IPS-20b (cell line): ENCODE measurements around the gene SEMA4D.

Source experiments
- H3K27ac ChIP-seq: one replicate; pipeline ENCODE4 v1.5.1; 2013; ENCODE audit warnings: low read length
- H3K27me3 ChIP-seq: 2 replicates; pipeline ENCODE4 v1.6.1; 2013; ENCODE audit warnings: mild to moderate bottlenecking, low read length, inconsistent platforms; ENCODE audit not compliant: insufficient read depth
- H3K36me3 ChIP-seq: 2 replicates; pipeline ENCODE4 v1.6.1; 2013; ENCODE audit warnings: low read depth, mild to moderate bottlenecking, inconsistent platforms, low read length, moderate library complexity; ENCODE audit not compliant: insufficient read depth
- H3K4me1 ChIP-seq: 2 replicates; pipeline ENCODE4 v1.6.1; 2013; ENCODE audit warnings: mild to moderate bottlenecking, control low read depth, inconsistent platforms, low read length, moderate library complexity; ENCODE audit not compliant: insufficient read depth
- H3K4me3 ChIP-seq: 2 replicates; pipeline ENCODE4 v1.5.1; 2013; ENCODE audit warnings: mild to moderate bottlenecking, low read length, inconsistent platforms
- H3K9ac ChIP-seq: 2 replicates; pipeline ENCODE4 v1.6.1; 2013; ENCODE audit warnings: low read depth, mild to moderate bottlenecking, inconsistent platforms, low read length, moderate library complexity
- H3K9me3 ChIP-seq: 2 replicates; pipeline ENCODE4 v1.6.1; 2013; ENCODE audit warnings: mild to moderate bottlenecking, low read depth, low read length, inconsistent platforms; ENCODE audit not compliant: insufficient read depth

The SEMA4D gene

DNA sequence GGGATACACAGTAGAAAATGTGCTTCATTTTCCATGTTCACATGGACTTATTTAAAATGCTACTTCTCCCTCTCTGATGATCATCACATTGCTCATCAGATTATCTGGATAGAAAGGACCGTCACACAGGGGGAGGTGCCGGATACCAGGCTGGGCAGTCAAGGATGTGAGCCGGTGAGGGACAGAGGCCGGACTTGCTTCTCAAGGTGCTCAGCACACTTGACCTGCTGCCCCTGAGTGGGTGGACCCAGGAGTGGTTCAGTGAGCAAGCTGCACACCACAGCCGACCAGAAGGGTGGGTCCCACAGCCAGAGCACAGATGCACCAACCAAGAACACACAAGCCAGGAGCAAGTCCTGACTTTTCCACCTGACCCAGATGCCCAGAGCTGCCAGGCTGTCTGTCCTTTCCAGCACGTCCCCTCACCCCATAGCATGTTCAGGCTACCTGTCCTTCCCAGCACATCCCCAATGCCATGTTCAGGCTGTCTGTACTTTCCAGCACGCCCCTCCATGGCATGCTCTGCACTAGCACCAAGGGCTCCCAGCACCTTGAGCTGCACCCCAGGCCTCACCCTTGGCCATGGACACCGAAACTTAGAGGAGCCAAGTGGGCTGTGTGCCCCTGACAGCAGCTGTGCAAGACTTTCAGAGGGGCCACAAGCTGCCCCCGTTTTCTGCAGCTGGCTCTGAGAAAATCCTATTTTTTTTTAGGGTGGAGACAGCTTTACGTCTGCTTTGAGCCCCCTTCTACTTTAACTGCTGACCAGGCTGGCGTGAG, 101.8 kb downstream of the SEMA4D start:
- peaks cover 80% of the 10 kb centered on the region for H3K36me3 ChIP-seq
- no peaks in the 10 kb centered on the region for H3K9me3 ChIP-seq
- no peak overlapping the region for H3K27ac ChIP-seq
- H3K27me3 ChIP-seq, result no peaks in the 10 kb centered on the region
- no peaks in the 10 kb centered on the region for H3K4me1 ChIP-seq
- H3K4me3 ChIP-seq, result no peak overlapping the region
- H3K9ac ChIP-seq, result no peak overlapping the region

DNA sequence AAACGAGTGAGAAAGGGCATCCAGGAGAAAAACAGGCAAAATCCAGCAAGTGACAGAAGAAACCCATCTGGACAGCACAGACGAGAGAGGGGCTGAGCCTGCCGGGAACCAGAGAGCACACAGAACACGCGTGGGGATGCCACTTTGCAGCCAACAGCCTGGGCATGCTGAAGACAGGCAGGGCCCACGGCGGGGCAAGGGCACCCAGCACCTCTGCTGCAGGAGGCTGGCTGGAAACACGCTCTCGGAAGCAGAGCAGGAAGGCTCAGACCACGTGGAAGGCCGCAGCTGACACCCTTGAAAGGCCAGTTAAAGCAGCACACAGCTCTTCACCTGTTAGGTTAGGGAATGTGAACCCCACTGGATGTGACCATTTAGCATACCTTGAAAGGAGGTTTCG, 103.5 kb downstream of the SEMA4D start:
- Histone ChIP-seq H3K9me3 (no peaks in the 10 kb centered on the region), H3K27me3 (no peaks in the 10 kb centered on the region), H3K36me3 (peaks cover 95% of the 10 kb centered on the region), H3K4me1 (no peaks in the 10 kb centered on the region), H3K27ac (no peak overlapping the region), H3K4me3 (no peak overlapping the region), H3K9ac (no peak overlapping the region)

DNA sequence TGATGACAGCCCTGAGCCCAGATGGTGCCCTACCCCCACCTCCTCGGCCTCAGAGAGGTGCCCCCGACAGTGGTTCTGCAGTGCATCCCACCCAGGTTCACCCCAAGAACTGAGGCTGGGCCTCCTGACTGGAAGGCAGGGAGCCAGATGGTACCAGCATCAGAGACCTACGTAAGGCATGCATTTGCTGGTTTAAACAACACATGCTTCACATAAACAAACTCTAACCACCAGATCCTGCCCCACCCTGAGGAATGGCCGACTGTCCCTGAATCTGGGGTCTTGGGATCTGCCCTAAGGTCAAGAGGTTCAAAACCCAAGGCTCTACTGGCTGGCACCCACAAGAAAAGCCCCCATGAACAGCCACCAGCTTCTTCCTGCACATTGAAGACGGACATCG, 106.3 kb downstream of the SEMA4D start:
- Histone ChIP-seq H3K36me3 (peaks cover 95% of the 10 kb centered on the region), H3K27ac (no peak overlapping the region), H3K9me3 (no peaks in the 10 kb centered on the region), H3K27me3 (no peaks in the 10 kb centered on the region), H3K4me3 (no peak overlapping the region), H3K9ac (no peak overlapping the region), H3K4me1 (no peaks in the 10 kb centered on the region)

DNA sequence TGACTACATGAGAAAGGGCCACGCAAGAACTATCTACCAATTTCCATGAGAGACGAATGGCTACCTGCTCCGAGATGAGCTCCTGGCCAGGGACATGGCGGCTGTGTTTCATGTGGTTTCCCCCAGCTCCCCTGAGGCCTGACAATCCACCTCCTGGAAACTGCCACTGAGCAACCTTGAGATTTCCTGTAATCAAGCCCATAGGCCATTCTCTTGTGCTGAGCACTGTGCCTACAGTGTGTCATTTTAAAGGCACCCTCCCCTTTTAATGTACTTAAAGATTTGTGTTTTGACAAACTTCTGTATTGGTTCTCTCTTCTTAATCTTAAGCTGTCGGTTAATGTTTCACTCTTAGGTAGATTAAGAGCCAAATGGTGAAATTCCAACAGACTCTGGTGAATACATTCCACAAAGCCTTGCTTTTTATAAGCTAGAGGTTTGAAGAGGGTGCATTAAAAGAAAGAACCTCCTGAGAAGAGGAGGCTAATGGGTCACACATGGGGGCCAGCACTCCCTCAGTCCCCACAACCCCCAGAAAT, 107.3 kb downstream of the SEMA4D start:
- Histone ChIP-seq H3K27me3 (no peaks in the 10 kb centered on the region), H3K4me1 (no peaks in the 10 kb centered on the region), H3K4me3 (no peak overlapping the region), H3K36me3 (peaks cover 95% of the 10 kb centered on the region), H3K27ac (no peak overlapping the region), H3K9ac (no peak overlapping the region), H3K9me3 (no peaks in the 10 kb centered on the region)

DNA sequence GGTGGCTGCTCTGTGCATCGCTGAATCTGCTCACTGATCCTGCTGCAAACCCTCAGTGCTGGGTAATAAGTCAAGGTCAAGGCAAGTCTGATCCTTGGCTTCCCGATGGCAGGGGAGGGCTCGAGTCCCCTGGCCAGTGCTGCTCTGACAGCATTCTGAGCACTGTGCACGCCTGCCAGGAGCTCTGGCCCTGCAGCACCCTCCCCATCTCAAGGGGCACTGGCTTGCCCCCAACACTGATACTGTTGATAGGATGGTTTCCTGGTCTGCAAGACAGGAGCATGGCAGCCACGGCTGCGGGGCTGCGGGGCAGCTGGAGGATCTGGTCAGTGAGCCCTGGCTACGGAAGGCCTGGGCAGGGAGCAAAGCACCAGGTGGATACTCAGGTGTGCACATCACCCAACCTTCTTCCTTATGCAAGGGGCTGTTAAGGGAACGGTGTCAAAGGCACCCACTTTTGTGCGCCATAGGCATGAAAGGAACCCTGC, 107.8 kb downstream of the SEMA4D start:
- Histone ChIP-seq H3K9ac (no peak overlapping the region), H3K4me3 (no peak overlapping the region), H3K9me3 (no peaks in the 10 kb centered on the region), H3K27me3 (no peaks in the 10 kb centered on the region), H3K36me3 (peaks cover 96% of the 10 kb centered on the region), H3K27ac (no peak overlapping the region), H3K4me1 (no peaks in the 10 kb centered on the region)

DNA sequence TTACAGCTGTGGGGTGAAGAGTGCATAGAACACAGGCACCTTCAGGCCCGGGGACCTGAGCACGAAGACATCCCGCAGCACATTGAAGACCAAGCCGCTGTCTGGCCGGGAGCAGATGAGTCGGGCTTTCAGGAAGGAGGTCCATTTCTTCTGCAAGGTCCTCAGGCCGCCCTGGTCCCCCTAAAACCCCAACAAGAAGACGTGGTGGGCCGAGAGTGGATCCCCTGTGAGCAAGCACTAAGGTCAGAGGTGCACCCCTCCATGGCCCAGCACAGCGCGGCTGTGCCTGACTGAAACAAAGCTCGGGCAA, 109.1 kb downstream of the SEMA4D start:
- H3K27me3 ChIP-seq, result no peaks in the 10 kb centered on the region
- peaks cover 96% of the 10 kb centered on the region for H3K36me3 ChIP-seq
- H3K9me3 ChIP-seq, result no peaks in the 10 kb centered on the region
- H3K4me3 ChIP-seq, result no peak overlapping the region
- H3K4me1 ChIP-seq, result no peaks in the 10 kb centered on the region
- H3K27ac ChIP-seq, result no peak overlapping the region
- no peak overlapping the region for H3K9ac ChIP-seq

DNA sequence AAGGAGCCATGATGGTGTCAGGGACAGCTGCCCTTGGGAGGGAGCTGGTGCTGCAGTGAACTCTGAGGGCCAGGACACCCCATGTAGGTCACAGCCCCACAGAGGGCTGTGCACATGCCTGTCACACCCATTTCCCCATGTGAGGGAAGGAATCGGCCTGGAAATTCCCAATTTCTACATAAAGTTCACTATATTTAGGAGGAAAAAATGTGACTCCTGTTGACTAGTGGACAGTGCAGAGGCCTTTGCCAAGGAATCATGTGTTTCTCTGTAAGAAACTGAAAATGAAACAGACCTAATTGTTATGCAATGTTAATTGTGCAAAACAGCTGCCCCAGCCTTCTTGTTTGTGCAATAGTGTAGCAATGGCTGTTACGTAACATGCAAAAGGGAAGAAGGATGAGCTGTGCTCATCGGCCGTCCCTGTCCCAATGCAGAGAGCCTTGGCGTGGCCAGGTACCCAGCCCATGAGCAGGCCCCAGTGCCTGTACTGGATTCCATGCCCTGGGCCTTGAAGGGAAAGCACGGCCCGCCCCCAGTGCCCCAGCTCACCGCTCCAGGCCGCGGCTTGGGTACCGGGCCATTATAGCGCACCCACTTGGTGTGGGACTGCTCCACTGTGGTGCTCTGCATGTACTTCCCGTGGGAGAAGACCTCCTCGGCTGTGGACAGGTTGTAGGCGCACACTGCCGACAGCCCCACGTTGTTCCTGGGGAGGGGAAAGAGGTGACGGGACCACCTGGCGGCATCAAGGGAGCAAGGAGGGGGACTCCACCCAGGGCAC, 109.6 kb downstream of the SEMA4D start:
- no peaks in the 10 kb centered on the region for H3K4me1 ChIP-seq
- H3K9me3 ChIP-seq, result no peaks in the 10 kb centered on the region
- peaks cover 94% of the 10 kb centered on the region for H3K36me3 ChIP-seq
- H3K27ac ChIP-seq, result no peak overlapping the region
- no peak overlapping the region for H3K4me3 ChIP-seq
- no peaks in the 10 kb centered on the region for H3K27me3 ChIP-seq
- no peak overlapping the region for H3K9ac ChIP-seq

DNA sequence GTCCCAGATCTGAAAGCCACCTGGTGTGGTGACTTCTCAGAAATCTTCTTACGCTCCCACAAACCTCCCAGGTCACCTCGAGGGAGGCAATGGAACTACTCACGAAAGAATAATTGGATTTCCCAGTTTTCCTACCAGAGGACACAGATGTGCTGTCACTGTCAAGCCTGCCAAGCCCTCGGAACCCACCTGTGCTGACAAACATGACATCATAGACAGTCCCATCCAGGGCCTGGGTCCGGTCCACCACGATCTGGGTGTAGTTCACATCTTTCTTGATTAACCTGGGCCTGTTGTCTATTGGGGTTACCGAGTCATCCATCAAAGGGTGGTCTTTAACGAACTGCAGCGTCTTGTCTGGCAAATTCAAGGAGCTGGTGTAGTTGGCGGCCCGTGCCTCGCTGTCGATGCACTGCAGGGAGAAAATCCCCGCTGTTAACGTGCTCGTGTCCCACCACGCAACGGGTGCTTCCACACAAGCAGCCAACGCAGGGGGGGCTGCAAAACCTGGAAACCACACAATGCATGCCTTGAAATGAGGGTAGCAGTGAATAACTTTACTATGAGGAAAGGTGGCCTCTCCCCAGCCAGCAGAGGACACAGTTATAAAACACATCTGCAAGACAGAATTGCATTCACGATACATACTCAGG, 110.6 kb downstream of the SEMA4D start:
- no peaks in the 10 kb centered on the region for H3K27me3 ChIP-seq
- peaks cover 89% of the 10 kb centered on the region for H3K36me3 ChIP-seq
- no peaks in the 10 kb centered on the region for H3K4me1 ChIP-seq
- no peak overlapping the region for H3K9ac ChIP-seq
- H3K4me3 ChIP-seq, result no peak overlapping the region
- H3K27ac ChIP-seq, result no peak overlapping the region
- H3K9me3 ChIP-seq, result no peaks in the 10 kb centered on the region

DNA sequence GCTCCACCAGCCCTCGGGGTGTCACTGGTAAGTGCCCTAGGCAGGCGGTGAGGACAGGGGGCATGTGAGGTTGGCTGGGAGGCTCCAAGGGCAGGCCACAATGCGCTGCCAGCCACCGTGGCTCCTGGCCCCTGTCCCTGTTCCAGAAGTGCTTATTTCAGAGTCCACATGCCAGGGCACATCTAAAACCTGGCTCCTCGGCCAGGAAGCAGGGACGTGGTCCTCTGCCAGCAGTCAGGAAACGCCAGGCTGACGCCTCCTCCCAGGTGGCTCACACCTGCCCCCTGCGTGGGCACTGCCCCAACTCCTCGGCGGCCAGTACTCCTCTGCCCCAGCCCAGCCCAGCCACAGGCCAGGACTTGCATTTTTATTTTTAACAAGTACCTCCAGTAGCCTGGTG, 111.1 kb downstream of the SEMA4D start:
- Histone ChIP-seq H3K27ac (no peak overlapping the region), H3K9me3 (no peaks in the 10 kb centered on the region), H3K4me3 (no peak overlapping the region), H3K4me1 (no peaks in the 10 kb centered on the region), H3K27me3 (no peaks in the 10 kb centered on the region), H3K9ac (no peak overlapping the region), H3K36me3 (peaks cover 84% of the 10 kb centered on the region)

DNA sequence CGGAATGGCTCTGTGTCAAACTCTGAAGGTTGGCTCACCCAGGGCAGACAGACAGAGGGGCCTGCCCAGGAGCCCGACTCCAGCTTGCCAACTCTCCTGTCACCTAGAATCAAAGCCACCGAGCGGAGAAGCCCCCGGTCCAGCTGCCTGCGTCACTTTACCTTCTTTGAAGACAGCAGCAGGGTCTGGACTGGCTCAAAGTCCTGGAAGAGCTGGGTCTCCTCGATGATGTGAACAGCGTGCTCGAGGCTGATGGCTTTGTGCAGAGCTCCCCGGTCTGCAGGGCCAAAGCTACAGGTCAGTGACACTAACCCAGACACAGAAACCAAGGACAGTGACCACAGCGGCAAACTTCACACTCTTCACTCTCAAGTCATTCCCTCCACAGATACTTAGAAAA, 111.7 kb downstream of the SEMA4D start:
- Histone ChIP-seq H3K4me3 (no peak overlapping the region), H3K27me3 (no peaks in the 10 kb centered on the region), H3K9ac (no peak overlapping the region), H3K36me3 (peaks cover 83% of the 10 kb centered on the region), H3K9me3 (no peaks in the 10 kb centered on the region), H3K27ac (no peak overlapping the region), H3K4me1 (no peaks in the 10 kb centered on the region)

DNA sequence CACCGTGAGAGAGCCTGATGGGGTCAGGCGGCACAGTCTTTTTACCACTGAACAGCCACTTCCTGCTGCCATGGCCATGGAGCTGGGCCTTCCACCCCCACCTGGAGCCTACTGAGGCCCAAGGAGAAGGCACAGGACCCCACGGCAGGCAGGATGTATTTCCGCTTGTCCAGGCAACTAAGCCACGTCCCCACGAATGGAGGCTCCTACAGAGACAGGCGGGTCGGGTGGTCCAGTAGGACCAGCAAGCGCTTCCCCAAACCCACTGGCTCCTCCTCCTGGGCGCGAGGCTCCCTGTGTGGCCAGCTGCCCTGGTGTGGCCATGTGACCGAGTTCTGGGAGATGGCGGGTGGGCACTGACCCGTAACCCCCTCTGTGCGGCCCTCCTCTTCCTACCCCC, 113.1 kb downstream of the SEMA4D start:
- no peaks in the 10 kb centered on the region for H3K4me1 ChIP-seq
- no peak overlapping the region for H3K4me3 ChIP-seq
- H3K36me3 ChIP-seq, result peaks cover 81% of the 10 kb centered on the region
- no peak overlapping the region for H3K9ac ChIP-seq
- H3K27me3 ChIP-seq, result no peaks in the 10 kb centered on the region
- H3K9me3 ChIP-seq, result no peaks in the 10 kb centered on the region
- H3K27ac ChIP-seq, result no peak overlapping the region
